GM18502 (cell line): ENCODE results near the gene PFKFB4.
"Not testable (repeated sequence)": the region's sequence is repeated elsewhere in the genome, so short reads cannot be mapped to it uniquely, and the experiment has no call there.

Experiments
- ATAC-seq: cut with Tn5 transposase; IDR thresholded peaks from one replicate; pipeline ENCODE4 v1.9.1; 2021; ENCODE audit warnings: mild to moderate bottlenecking; ENCODE audit not compliant: unreplicated experiment, poor library complexity

PFKFB4 gene

DNA sequence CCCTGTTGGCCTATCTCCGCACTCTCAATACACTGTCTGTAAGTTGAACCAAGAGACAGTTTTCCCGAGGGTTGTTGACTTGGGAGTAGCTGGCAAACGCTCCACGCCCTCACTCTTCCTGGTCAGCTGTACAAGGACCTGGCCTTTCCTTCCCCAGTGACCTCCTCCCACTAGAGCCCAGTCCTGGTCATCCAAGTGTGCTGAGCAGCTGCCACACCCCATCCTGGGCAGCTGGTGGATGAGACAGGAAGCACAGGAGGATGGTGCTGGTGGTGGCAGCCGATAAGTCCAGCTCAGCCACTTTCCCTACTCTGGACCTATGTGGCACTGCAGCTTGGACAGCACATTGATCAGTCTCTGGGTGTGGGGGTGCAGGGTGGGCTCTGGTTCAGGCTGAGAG is 19.8 kb downstream of the PFKFB4 start:
- ATAC-seq = no peak

GRCh38 chr3:48536116-48536515 is 20.5 kb downstream of the PFKFB4 start:
- no peak for ATAC-seq

GRCh38 chr3:48535578-48535977 is 21.0 kb downstream of the PFKFB4 start:
- ATAC-seq = no peak

DNA sequence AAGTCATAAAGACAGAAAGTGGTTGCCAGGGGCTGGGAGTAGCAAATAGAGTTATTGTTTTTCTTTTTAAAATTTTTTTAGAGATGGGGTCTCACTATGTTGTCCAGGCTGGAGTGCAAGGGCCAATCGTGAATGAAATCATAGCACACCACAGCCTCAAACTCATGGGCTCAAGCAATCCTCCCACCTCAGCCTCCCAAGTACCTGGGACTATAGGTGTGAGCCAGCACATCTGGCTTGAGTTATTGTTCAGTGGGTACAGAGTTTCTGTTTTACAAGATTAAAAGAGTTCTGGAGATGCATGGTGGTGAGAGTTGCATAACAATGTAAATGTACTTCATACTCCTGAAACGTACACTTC is 23.6 kb downstream of the PFKFB4 start:
- no peak for ATAC-seq

- ATAC-seq = no peak
Measured at GRCh38 chr3:48532271-48532976, 24.2 kb downstream of the PFKFB4 start.

GRCh38 chr3:48530701-48531100 is 25.9 kb downstream of the PFKFB4 start:
- not testable (repeated sequence) for ATAC-seq

DNA sequence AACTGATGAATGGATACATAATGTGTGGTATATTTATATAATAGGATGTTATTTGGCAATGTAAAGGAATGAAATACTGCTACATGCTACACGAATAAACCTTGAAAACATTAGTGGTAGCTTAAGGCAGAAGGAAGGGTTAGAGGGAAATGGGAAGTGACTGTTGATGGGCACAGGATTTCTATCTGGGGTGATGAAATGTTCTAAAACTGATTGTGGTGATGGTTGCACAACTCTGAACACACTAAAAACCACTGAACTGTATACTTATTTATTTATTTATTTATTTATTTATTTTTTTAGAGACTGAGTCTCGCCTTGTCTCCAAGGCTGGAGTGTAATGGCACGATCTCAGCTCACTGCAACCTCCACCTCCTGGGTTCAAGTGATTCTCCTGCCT is 27.8 kb downstream of the PFKFB4 start:
- no peak for ATAC-seq

- ATAC-seq = no peak
Measured at GRCh38 chr3:48528048-48528447, 28.6 kb downstream of the PFKFB4 start.

DNA sequence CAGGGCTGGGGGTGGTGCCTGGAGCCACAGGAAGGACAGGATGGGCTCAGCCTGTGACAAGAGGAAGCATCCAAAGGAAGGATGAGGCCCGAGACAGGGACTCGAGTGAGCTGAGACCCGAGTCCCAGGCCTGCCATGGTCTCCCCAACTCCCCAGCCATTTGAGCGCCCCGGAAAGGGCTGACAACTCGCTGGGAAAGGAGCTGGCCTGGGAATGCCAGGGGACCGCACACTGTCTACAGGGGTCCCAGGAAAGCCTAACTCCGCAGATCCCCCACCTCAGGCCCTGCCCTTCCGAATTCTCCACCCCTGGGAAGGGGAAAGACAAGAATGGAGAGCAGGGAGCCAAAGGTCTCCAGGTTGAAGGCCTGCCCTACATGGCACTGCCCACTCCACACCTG is 31.6 kb downstream of the PFKFB4 start:
- ATAC-seq = no peak

GRCh38 chr3:48521635-48522034 is 35.0 kb downstream of the PFKFB4 start:
- no peak for ATAC-seq

GRCh38 chr3:48519277-48519643 is 37.3 kb downstream of the PFKFB4 start:
- no peak for ATAC-seq

GRCh38 chr3:48518638-48519276 is 37.8 kb downstream of the PFKFB4 start:
- no peak for ATAC-seq

DNA sequence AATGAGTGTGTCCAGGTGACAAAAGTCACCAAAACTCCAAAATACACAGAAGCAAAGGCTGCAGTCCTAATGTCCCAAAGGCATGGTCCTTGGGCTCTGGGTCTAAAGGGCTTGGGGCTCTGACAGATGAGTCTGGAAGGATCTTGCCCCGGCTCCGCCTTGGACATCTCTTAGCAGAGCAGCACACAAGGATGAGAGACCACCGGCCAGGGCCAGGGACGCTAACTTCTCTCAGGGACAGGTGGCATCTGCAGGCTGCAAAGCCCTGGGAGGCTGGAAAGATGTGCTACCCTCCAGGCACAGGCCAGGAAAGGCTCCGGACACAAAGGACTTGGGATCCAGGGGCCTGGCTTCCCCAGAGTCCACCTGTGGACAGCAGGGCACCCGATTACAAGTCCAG is 38.5 kb downstream of the PFKFB4 start:
- no peak for ATAC-seq

DNA sequence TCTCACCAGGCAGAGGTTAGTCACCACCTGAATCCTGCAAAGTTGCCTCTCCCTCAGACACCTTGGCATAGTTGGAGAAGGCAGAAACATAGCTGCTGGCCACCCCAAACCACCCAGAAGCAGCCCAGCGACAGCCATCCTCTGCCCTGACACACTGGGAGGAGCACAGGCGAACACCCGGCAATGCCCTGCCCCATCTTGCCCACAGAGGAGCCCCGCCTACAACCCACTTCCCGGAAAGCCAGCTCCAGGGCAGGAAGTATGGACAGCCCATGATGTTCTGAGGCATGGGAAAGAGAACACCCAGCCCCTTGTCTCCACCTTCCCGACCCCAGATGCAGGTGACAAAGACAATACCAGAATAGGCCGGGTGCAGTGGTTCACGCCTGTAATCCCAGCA is 40.0 kb downstream of the PFKFB4 start:
- no peak for ATAC-seq

DNA sequence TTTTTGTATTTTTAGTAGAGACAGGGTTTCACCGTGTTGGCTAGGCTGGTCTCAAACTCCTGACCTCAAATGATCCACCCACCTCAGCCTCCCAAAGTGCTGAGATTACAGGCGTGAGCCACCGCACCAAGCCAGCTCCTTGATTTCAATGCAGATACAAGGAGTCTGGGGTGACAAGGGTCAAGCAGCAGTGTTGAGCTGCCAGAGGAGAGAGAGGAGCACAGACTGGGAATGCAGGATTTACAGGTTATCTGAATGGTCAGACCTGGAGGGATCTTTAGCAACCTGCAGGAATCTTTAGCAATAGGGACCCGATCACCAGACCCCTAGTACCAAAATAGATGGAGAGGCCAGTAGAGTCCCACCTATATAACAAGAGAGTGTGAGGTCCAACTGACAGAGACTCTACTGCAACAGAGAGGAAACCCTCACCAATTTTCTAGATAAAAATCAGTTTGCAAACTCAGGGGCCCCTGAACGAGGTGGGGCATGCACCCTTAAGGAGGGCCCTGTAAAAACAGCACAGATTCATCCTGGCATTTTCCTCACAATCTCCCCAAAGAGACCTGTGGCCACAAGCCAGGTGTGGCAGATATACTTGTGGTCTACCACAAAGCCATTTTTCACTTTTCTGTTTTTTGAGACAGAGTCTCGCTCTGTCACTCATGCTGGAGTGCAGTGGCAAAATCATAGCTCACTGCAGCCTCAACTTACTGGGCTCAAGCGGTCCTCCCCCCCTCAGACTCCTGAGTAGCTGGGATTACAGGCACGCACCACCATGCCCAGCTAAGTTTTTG is 42.0 kb downstream of the PFKFB4 start:
- ATAC-seq = no peak

- no peak for ATAC-seq
Measured at GRCh38 chr3:48511551-48511950, 45.1 kb downstream of the PFKFB4 start.

DNA sequence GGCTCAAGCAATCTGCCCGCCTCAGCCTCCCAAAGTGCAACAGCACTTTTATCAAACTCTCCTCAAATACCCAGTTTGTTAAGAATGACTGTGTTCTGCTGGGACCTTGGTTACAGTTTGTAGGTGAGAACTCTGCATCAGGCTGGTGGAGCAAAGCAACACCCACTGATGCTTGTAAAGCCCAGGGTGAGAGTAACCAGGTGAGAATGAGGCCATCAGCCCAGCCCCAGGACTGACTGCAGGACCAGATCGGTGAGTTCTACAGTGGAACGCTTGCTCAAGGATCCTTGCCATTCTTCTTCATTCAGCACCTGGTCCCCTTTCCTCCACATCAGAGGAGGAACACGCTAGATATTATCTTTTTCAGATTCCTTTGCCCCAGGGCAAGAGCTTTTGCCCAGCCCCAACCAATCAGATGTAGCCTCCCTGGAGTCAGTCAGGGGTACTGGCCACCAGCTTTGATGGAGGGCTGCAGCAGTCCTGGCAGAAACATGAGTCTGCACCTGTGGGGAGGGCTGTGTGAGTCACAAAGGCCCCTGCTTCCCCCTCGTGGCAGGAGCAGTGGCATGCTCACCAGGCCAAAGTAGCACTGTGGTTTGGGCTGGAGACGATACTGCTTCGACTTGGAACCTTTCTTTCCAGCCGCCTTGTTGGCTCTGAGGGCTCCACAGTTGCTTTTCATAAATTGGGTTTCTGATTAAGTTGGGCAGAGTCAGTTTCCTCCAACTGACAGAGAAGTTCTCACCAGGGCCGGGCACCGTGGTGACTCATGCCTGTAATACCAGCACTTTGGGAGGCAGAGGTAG is 49.1 kb downstream of the PFKFB4 start:
- no peak for ATAC-seq

GRCh38 chr3:48505968-48506504 is 50.6 kb downstream of the PFKFB4 start:
- no peak for ATAC-seq

DNA sequence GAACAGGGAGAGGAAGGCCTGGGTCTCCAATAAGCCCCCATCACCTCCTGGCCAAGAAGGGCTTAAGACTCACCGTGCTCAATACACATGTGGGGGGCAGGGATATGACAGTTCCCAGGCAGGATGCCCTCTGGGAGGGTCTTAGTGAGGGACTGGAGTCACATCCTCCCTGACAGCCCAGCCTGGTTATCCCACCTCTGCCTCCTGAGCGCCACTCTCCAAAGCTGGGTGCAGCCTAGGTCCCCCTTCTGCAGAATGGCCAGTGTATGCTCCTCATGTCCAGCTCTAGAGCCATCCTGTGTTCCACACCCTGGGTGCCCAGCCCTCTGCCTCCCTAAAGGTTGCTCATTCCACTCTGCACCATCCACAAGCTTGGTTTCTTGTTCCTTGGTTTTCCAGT is 51.5 kb downstream of the PFKFB4 start:
- ATAC-seq = no peak
